Measurements from ENCODE around the gene DNM1.

DNA sequence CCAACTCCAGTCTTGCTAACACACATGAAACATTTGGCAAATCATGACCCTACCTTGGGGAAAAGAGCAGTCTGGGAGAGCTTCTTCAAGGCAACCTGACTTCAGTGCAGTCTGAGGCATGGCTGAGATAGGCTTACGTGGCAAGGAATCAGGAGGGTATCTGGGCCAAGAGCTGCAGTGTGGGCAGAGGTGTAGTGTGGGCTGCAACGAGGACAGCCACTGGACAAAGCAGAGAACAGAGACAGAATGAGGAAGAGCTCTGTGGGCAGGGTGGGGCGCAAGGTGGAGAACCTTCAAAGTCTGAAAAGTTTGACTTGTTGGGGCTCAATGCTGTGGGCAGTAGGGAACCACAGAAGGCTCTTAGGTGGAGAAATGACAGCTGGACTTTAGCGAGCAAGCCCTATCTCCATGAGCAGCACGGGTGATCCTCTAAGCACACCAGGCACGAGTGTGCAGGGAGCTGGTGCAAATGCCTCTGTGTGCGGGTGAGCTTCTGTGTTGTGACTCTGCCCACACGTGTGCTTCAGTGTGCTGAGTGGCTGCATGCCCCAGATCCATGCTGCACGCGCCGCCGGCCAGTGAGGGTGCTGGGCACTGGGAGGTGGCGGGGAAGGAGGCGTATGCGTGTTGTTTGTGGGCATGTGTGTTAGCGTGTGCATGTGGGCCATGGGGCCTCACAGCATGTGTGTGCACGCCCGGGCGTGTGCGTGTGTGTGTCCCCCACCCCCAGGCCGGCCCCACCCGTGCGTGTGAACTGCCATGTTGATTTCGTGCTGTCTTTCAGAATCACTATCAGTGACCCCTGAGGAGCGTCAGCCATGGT lies 49.3 kb downstream of the DNM1 start:
- TF ChIP-seq, protein P1, sequence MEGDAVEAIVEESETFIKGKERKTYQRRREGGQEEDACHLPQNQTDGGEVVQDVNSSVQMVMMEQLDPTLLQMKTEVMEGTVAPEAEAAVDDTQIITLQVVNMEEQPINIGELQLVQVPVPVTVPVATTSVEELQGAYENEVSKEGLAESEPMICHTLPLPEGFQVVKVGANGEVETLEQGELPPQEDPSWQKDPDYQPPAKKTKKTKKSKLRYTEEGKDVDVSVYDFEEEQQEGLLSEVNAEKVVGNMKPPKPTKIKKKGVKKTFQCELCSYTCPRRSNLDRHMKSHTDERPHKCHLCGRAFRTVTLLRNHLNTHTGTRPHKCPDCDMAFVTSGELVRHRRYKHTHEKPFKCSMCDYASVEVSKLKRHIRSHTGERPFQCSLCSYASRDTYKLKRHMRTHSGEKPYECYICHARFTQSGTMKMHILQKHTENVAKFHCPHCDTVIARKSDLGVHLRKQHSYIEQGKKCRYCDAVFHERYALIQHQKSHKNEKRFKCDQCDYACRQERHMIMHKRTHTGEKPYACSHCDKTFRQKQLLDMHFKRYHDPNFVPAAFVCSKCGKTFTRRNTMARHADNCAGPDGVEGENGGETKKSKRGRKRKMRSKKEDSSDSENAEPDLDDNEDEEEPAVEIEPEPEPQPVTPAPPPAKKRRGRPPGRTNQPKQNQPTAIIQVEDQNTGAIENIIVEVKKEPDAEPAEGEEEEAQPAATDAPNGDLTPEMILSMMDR (IDR thresholded peaks at IDR 0.05), result no peak
- no peak for TF ChIP-seq POLR2A (IDR thresholded peaks at IDR 0.05)

Measured in thyroid gland (tissue), 4 donors.